ENCODE data around the gene HNRNPK. TPM values are rescaled to one million over a fixed set of nuclear protein-coding genes. Genes with fewer than 3 reads are reported as not detected.

The HNRNPK gene
- total and polyA plus RNA-seq, 10 of the 15 experiments (the other 5 are each of a cell fraction or from before 2014, with no cell fraction given), result 235 to 970 (median 652) TPM

GRCh38 chr9:83919111-83919510, 60.9 kb downstream of the HNRNPK start (continued):
- TF ChIP-seq MEF2A (IDR thresholded peaks at IDR 0.05; ENCODE audit: insufficient read depth, low read depth, low read length) (no peak), TBL1XR1 (IDR thresholded peaks at IDR 0.05; ENCODE audit: low read depth, low read length) (no peak)

Small RNA genes within 50 kb of the gene (microRNA-seq; reads per million reads assigned to microRNA genes)
- gene MIR7-1, result 365 reads per million, percentile 83 among the genes with 10 or more reads in this experiment

Small RNA genes within 50 kb of the gene (small RNA-seq; reads per million reads assigned to genes)
- gene RF00019, result not detected

Other genes starting within 250 kb of the HNRNPK start
- 1.6 and 2.2 TPM in 2 replicates for gene GKAP1, start 162.4 kb downstream of the HNRNPK start, total RNA-seq (2014; rRNA removed)
- gene GKAP1, start 162.4 kb downstream of the HNRNPK start, total RNA-seq (2014; rRNA removed; fragmentation: Illumina TruSeq; extraction: Trizol), result 3.1 and 3.6 TPM in 2 replicates
- 2.0 and 2.3 TPM in 2 replicates for gene GKAP1, start 162.4 kb downstream of the HNRNPK start, total RNA-seq (2021)
- gene GKAP1, start 162.4 kb downstream of the HNRNPK start, polyA plus RNA-seq (2011; rRNA removed), result 5.1 and 10.1 TPM in 2 replicates
- gene GKAP1, start 162.4 kb downstream of the HNRNPK start, polyA plus RNA-seq (2014; fragmentation: Illumina TruSeq; extraction: Trizol), result 3.3 and 3.9 TPM in 2 replicates
- gene GKAP1, start 162.4 kb downstream of the HNRNPK start, polyA plus RNA-seq (2014; fragmentation: Nextera tagmentation; extraction: Ambion mirVana), result 1 to 10 TPM in 1 of 2 experiments, under 1 TPM in 1; 0.92 to 1.7 TPM
- gene GKAP1, start 162.4 kb downstream of the HNRNPK start, polyA plus RNA-seq (2014; rRNA removed), result 1.7 and 2.7 TPM in 2 replicates
- 1 to 10 TPM; 3.5 to 4.4 TPM for gene GKAP1, start 162.4 kb downstream of the HNRNPK start, polyA plus RNA-seq (2016; fragmentation: Nextera tagmentation; extraction: Ambion mirVana)
- 0.96 and 1.3 TPM in 2 replicates for gene KIF27, start 58.8 kb downstream of the HNRNPK start, total RNA-seq (2014; rRNA removed)
- 2.8 and 3.3 TPM in 2 replicates for gene KIF27, start 58.8 kb downstream of the HNRNPK start, total RNA-seq (2014; rRNA removed; fragmentation: Illumina TruSeq; extraction: Trizol)
- gene KIF27, start 58.8 kb downstream of the HNRNPK start, total RNA-seq (2021), result 1.4 and 2.2 TPM in 2 replicates
- 1.1 and 2.8 TPM in 2 replicates for gene KIF27, start 58.8 kb downstream of the HNRNPK start, polyA plus RNA-seq (2011; rRNA removed)
- gene KIF27, start 58.8 kb downstream of the HNRNPK start, polyA plus RNA-seq (2014; fragmentation: Illumina TruSeq; extraction: Trizol), result 1.6 and 2.0 TPM in 2 replicates
- under 1 TPM; 0.64 to 0.92 TPM for gene KIF27, start 58.8 kb downstream of the HNRNPK start, polyA plus RNA-seq (2014; fragmentation: Nextera tagmentation; extraction: Ambion mirVana)
- gene KIF27, start 58.8 kb downstream of the HNRNPK start, polyA plus RNA-seq (2014; rRNA removed), result 0.72 and 0.96 TPM in 2 replicates
- 1 to 10 TPM; 1.6 to 1.7 TPM for gene KIF27, start 58.8 kb downstream of the HNRNPK start, polyA plus RNA-seq (2016; fragmentation: Nextera tagmentation; extraction: Ambion mirVana)
- 5.8 and 7.0 TPM in 2 replicates for gene RMI1, start 590 bp upstream of the HNRNPK start, total RNA-seq (2014; rRNA removed)
- 22.5 and 22.9 TPM in 2 replicates for gene RMI1, start 590 bp upstream of the HNRNPK start, total RNA-seq (2014; rRNA removed; fragmentation: Illumina TruSeq; extraction: Trizol)
- 18.0 and 19.4 TPM in 2 replicates for gene RMI1, start 590 bp upstream of the HNRNPK start, total RNA-seq (2021)
- gene RMI1, start 590 bp upstream of the HNRNPK start, polyA plus RNA-seq (2011; rRNA removed), result 3.6 and 4.9 TPM in 2 replicates
- gene RMI1, start 590 bp upstream of the HNRNPK start, polyA plus RNA-seq (2014; fragmentation: Illumina TruSeq; extraction: Trizol), result 27.4 and 32.6 TPM in 2 replicates
- gene RMI1, start 590 bp upstream of the HNRNPK start, polyA plus RNA-seq (2014; fragmentation: Nextera tagmentation; extraction: Ambion mirVana), result 10 to 100 TPM; 12.0 to 12.8 TPM
- gene RMI1, start 590 bp upstream of the HNRNPK start, polyA plus RNA-seq (2014; rRNA removed), result 7.8 and 8.5 TPM in 2 replicates
- gene RMI1, start 590 bp upstream of the HNRNPK start, polyA plus RNA-seq (2016; fragmentation: Nextera tagmentation; extraction: Ambion mirVana), result 10 to 100 TPM; 28.4 to 34.1 TPM